ENCODE data around the gene EHMT2. TPM values are rescaled to one million over a fixed set of nuclear protein-coding genes. Genes with fewer than 3 reads are reported as not detected.
A peak's percentile ranks its signal among the peaks of the same experiment; 100 is the strongest.

The EHMT2 gene
- polyA plus RNA-seq, 2 of the 4 experiments (the other 2 are of a cell fraction) = 15.4 to 32.3 TPM

GRCh38 chr6:31899882-31900722 lies 2.6 kb upstream of the EHMT2 start (continued):
- TF ChIP-seq RFX5 (IDR thresholded peaks at IDR 0.05) = no peak
- TF ChIP-seq E2F6 (IDR thresholded peaks at IDR 0.05; ENCODE audit: borderline replicate concordance, low read depth) = no peak

- POLR2A ChIA-PET = interaction anchor here (2.1 kb wide), 1 partner anchor 46 kb away, joined by 14 read pairs; the partner anchor contains the start of gene CFB
- CTCF ChIA-PET = no interaction called here
- WGBS (ENCODE audit: missing lambda C conversion rate) = 92% methylated on average over 4 of the region's 5 CpGs
- no peak for DNase-seq (ENCODE audit: low read depth in 1 of 2, low spot score in 1 of 2)
- Histone ChIP-seq H3K9me3 (no peaks in the 10 kb centered on the region), H3K4me2 (peak overlapping the region; percentile 91; the same call in 2 of the 3 replicates), H3K4me1 (peaks cover 24% of the 10 kb centered on the region), H3K4me3 (no peak overlapping the region), H3K27ac (no peak overlapping the region)
- FAIRE-seq = no peak
- ATAC-seq = no peak
- TF ChIP-seq SMC3 (IDR thresholded peaks at IDR 0.05) (no peak), GATA3 (IDR thresholded peaks at IDR 0.05; ENCODE audit: borderline replicate concordance) (no peak), CHD2 (IDR thresholded peaks at IDR 0.05; ENCODE audit: low read length, partially characterized antibody) (no peak), POLR2A (IDR thresholded peaks at IDR 0.05; ENCODE audit: low read length) (no peak), ATOH8 (CRISPR knock-in tag; IDR thresholded peaks at IDR 0.05; ENCODE audit: low read depth) (no peak), TP53 (CRISPR knock-in tag; IDR thresholded peaks at IDR 0.05) (no peak), RAD21 (conservative IDR thresholded peaks at IDR 0.05 in 1 of 2, IDR thresholded peaks at IDR 0.05 in 1 of 2) (no peak), FOSB (CRISPR knock-in tag; IDR thresholded peaks at IDR 0.05) (no peak), JUNB (IDR thresholded peaks at IDR 0.05) (no peak)
These were observed 1.7 kb upstream of the EHMT2 start for GRCh38 chr6:31899215-31899614.

- Histone ChIP-seq H3K4me1 (peaks cover 24% of the 10 kb centered on the region), H3K4me3 (peak overlapping the region; percentile 97), H3K9me3 (no peaks in the 10 kb centered on the region), H3K4me2 (peak overlapping the region; percentile 91), H3K27ac (peak overlapping the region; percentile 89 to 96)
- DNase-seq (ENCODE audit: low read depth in 1 of 2, low spot score in 1 of 2) (peak; percentile 26 to 52), ATAC-seq (peak; percentile 62 to 68; a peak in 5 of 6 replicates), FAIRE-seq (no peak)
- WGBS (ENCODE audit: missing lambda C conversion rate) = 17% methylated on average over 7 of the region's 8 CpGs
- ChIA-PET CTCF (interaction anchor here (0.6 to 1.9 kb wide), 4 partner anchors 15 to 103 kb away, joined by 3 to 14 read pairs (median 5); no protein-coding TSS in a partner anchor), POLR2A (interaction anchor here (0.6 to 2.1 kb wide), 12 partner anchors 36 to 1347 kb away, joined by 3 to 14 read pairs (median 4); partner anchors contain the start of genes C6orf47, CFB, HSPA1A and HSPA1B)
- TF ChIP-seq PBX3 (IDR thresholded peaks at IDR 0.05) = no peak
- no peak for TF ChIP-seq BCL3 (IDR thresholded peaks at IDR 0.05)
- TF ChIP-seq ATOH8 (CRISPR knock-in tag; IDR thresholded peaks at IDR 0.05; ENCODE audit: low read depth) = no peak
- no peak for TF ChIP-seq CBX8 (IDR thresholded peaks at IDR 0.05)
- TF ChIP-seq MYC (IDR thresholded peaks at IDR 0.05; ENCODE audit: borderline replicate concordance, low read length) = no peak
- no peak for TF ChIP-seq MAZ (IDR thresholded peaks at IDR 0.05; ENCODE audit: borderline replicate concordance, low read depth, low read length)
- no peak for TF ChIP-seq EHF (CRISPR knock-in tag; IDR thresholded peaks at IDR 0.05)
- no peak for TF ChIP-seq CBX2 (IDR thresholded peaks at IDR 0.05; ENCODE audit: borderline replicate concordance, low read depth)
- no peak for TF ChIP-seq HEYL (CRISPR knock-in tag; IDR thresholded peaks at IDR 0.05)
- no peak for TF ChIP-seq FOXS1 (CRISPR knock-in tag; IDR thresholded peaks at IDR 0.05)
- no peak for TF ChIP-seq CEBPB (IDR thresholded peaks at IDR 0.05)
- no peak for TF ChIP-seq TP53 (CRISPR knock-in tag; IDR thresholded peaks at IDR 0.05)
- no peak for TF ChIP-seq MAX (IDR thresholded peaks at IDR 0.05)
- no peak for TF ChIP-seq HES2 (IDR thresholded peaks at IDR 0.05)
- TF ChIP-seq HOXB5 (CRISPR knock-in tag; IDR thresholded peaks at IDR 0.05) = no peak
- TF ChIP-seq ZC3H11A (IDR thresholded peaks at IDR 0.05) = no peak
These were observed 999 bp upstream of the EHMT2 start for GRCh38 chr6:31898383-31899011.

Measured in A549 (cell line).